Effector memory CD8-positive, alpha-beta T cell (primary cell): Measurements from ENCODE around the gene FRMD8.
"Not testable (repeated sequence)": the region's sequence is repeated elsewhere in the genome, so short reads cannot be mapped to it uniquely, and the experiment has no call there.

Experiments used
- ATAC-seq: fragments of 150-1000 bp; cut with Tn5 transposase; replicated peaks from 2 replicates; pipeline ENCODE4 v1.10.0; 2021; ENCODE audit warnings: mild to moderate bottlenecking, moderate library complexity
- DNase-seq, 3 experiments: peaks; one replicate each; pipeline ENCODE4 v3.0.0; 2021
- H3K27ac Mint-ChIP-seq, 2 donors: one replicate each; pipeline ENCODE4 v1.8.0; 2022; ENCODE audit warnings: mild to moderate bottlenecking in 2 of 2, mixed read lengths in 2 of 2, moderate library complexity in 2 of 2
- H3K27me3 Mint-ChIP-seq, 2 donors: one replicate each; pipeline ENCODE4 v1.8.0; 2022; ENCODE audit warnings: mixed read lengths in 2 of 2
- H3K36me3 Mint-ChIP-seq: one replicate; pipeline ENCODE4 v1.8.0; 2022; ENCODE audit warnings: mild to moderate bottlenecking, moderate library complexity, mixed read lengths; ENCODE audit not compliant: insufficient read depth
- H3K4me1 Mint-ChIP-seq, 2 donors: one replicate each; pipeline ENCODE4 v1.8.0; 2022; ENCODE audit warnings: low read depth in 2 of 2, mixed read lengths in 2 of 2
- H3K4me3 Mint-ChIP-seq, 2 donors: one replicate each; pipeline ENCODE4 v1.8.0; 2022; ENCODE audit warnings: mild to moderate bottlenecking in 2 of 2, mixed read lengths in 2 of 2, moderate library complexity in 2 of 2
- H3K9me3 Mint-ChIP-seq, 2 donors: one replicate each; pipeline ENCODE4 v1.8.0; 2022; ENCODE audit warnings: mixed read lengths in 2 of 2

FRMD8 gene

GRCh38 chr11:65401803-65402248 is 15.4 kb downstream of the FRMD8 start:
- ATAC-seq (no peak), DNase-seq (no peak)
- H3K27ac Mint-ChIP-seq, result peak overlapping the region; percentile 36 to 90
- no peak overlapping the region for H3K4me3 Mint-ChIP-seq
- H3K4me1 Mint-ChIP-seq, result peaks cover 6 to 14% of the 10 kb centered on the region in 2 donors
- H3K36me3 Mint-ChIP-seq, result peaks cover 50% of the 10 kb centered on the region
- H3K27me3 Mint-ChIP-seq, result no peaks in the 10 kb centered on the region
- H3K9me3 Mint-ChIP-seq, result no peaks in the 10 kb centered on the region

GRCh38 chr11:65402790-65403189 is 16.4 kb downstream of the FRMD8 start:
- ATAC-seq, result no peak
- Mint-ChIP-seq H3K36me3 (peaks cover 49% of the 10 kb centered on the region), H3K4me1 (peaks cover 6 to 11% of the 10 kb centered on the region in 2 donors), H3K9me3 (no peaks in the 10 kb centered on the region), H3K4me3 (no peak overlapping the region), H3K27ac (peak overlapping the region; percentile 36 to 51), H3K27me3 (no peaks in the 10 kb centered on the region)
- DNase-seq, result no peak

GRCh38 chr11:65403607-65404121 is 17.2 kb downstream of the FRMD8 start:
- peaks cover 49% of the 10 kb centered on the region for H3K36me3 Mint-ChIP-seq
- no peaks in the 10 kb centered on the region for H3K27me3 Mint-ChIP-seq
- H3K9me3 Mint-ChIP-seq, result no peaks in the 10 kb centered on the region
- peaks cover 6% of the 10 kb centered on the region in 2 donors for H3K4me1 Mint-ChIP-seq
- H3K4me3 Mint-ChIP-seq, result no peak overlapping the region
- no peak overlapping the region for H3K27ac Mint-ChIP-seq
- ATAC-seq, result peak; percentile 19
- DNase-seq, result no peak

GRCh38 chr11:65404210-65404609 is 17.8 kb downstream of the FRMD8 start:
- peaks cover 55% of the 10 kb centered on the region for H3K36me3 Mint-ChIP-seq
- DNase-seq (no peak), ATAC-seq (no peak)
- peaks cover 6 to 8% of the 10 kb centered on the region in 2 donors for H3K4me1 Mint-ChIP-seq
- H3K9me3 Mint-ChIP-seq, result no peaks in the 10 kb centered on the region
- peak overlapping the region in 1 of 2 donors; percentile 60 for H3K27ac Mint-ChIP-seq
- no peaks in the 10 kb centered on the region for H3K27me3 Mint-ChIP-seq
- H3K4me3 Mint-ChIP-seq, result no peak overlapping the region

- H3K27ac Mint-ChIP-seq, result peak overlapping the region in 1 of 2 donors; percentile 60
- peaks cover 4 to 6% of the 10 kb centered on the region in 2 donors for H3K4me1 Mint-ChIP-seq
- DNase-seq, result no peak
- no peaks in the 10 kb centered on the region for H3K27me3 Mint-ChIP-seq
- no peaks in the 10 kb centered on the region for H3K9me3 Mint-ChIP-seq
- no peak overlapping the region for H3K4me3 Mint-ChIP-seq
- no peak for ATAC-seq
- peaks cover 60% of the 10 kb centered on the region for H3K36me3 Mint-ChIP-seq
Observed at GRCh38 chr11:65404638-65405339, 18.4 kb downstream of the FRMD8 start.

GRCh38 chr11:65410936-65411680 is 24.7 kb downstream of the FRMD8 start:
- ATAC-seq (no peak), DNase-seq (no peak)
- H3K4me1 Mint-ChIP-seq, result peaks cover 6 to 8% of the 10 kb centered on the region in 2 donors
- H3K36me3 Mint-ChIP-seq, result peaks cover 57% of the 10 kb centered on the region
- H3K27me3 Mint-ChIP-seq, result no peaks in the 10 kb centered on the region
- no peak overlapping the region for H3K4me3 Mint-ChIP-seq
- no peaks in the 10 kb centered on the region for H3K9me3 Mint-ChIP-seq
- no peak overlapping the region for H3K27ac Mint-ChIP-seq

- Mint-ChIP-seq H3K36me3 (peaks cover 55% of the 10 kb centered on the region), H3K4me1 (peaks cover 9 to 14% of the 10 kb centered on the region in 2 donors), H3K27ac (no peak overlapping the region), H3K27me3 (no peaks in the 10 kb centered on the region), H3K9me3 (no peaks in the 10 kb centered on the region), H3K4me3 (no peak overlapping the region)
- ATAC-seq (no peak), DNase-seq (no peak)
Observed at GRCh38 chr11:65411681-65412070, 25.2 kb downstream of the FRMD8 start.

GRCh38 chr11:65412271-65413076 is 26.0 kb downstream of the FRMD8 start:
- Mint-ChIP-seq H3K27me3 (no peaks in the 10 kb centered on the region), H3K36me3 (peaks cover 56% of the 10 kb centered on the region), H3K4me1 (peaks cover 17 to 22% of the 10 kb centered on the region in 2 donors)

GRCh38 chr11:65413077-65413664 is 26.7 kb downstream of the FRMD8 start:
- H3K27ac Mint-ChIP-seq, result not testable (repeated sequence)
- peaks cover 24 to 29% of the 10 kb centered on the region in 2 donors for H3K4me1 Mint-ChIP-seq

More at GRCh38 chr11:65412271-65413076, 26.0 kb downstream of the FRMD8 start:
- DNase-seq (no peak), ATAC-seq (no peak)
- no peak overlapping the region for H3K27ac Mint-ChIP-seq
- H3K9me3 Mint-ChIP-seq, result no peaks in the 10 kb centered on the region
- no peak overlapping the region for H3K4me3 Mint-ChIP-seq

GRCh38 chr11:65414776-65415498 is 28.5 kb downstream of the FRMD8 start:
- H3K27ac Mint-ChIP-seq, result no peak overlapping the region
- no peaks in the 10 kb centered on the region for H3K9me3 Mint-ChIP-seq
- no peak overlapping the region for H3K4me3 Mint-ChIP-seq
- H3K27me3 Mint-ChIP-seq, result no peaks in the 10 kb centered on the region
- ATAC-seq (no peak), DNase-seq (no peak)
- peaks cover 39 to 40% of the 10 kb centered on the region in 2 donors for H3K4me1 Mint-ChIP-seq
- H3K36me3 Mint-ChIP-seq, result peaks cover 54% of the 10 kb centered on the region

More at GRCh38 chr11:65413077-65413664, 26.7 kb downstream of the FRMD8 start:
- H3K9me3 Mint-ChIP-seq, H3K27me3 Mint-ChIP-seq, H3K4me3 Mint-ChIP-seq, ATAC-seq, DNase-seq: not testable (repeated sequence)
- peaks cover 53% of the 10 kb centered on the region for H3K36me3 Mint-ChIP-seq

GRCh38 chr11:65415499-65416340 is 29.3 kb downstream of the FRMD8 start:
- Mint-ChIP-seq H3K36me3 (peaks cover 54% of the 10 kb centered on the region), H3K4me3 (peak overlapping the region; percentile 100), H3K9me3 (no peaks in the 10 kb centered on the region), H3K27ac (peak overlapping the region; percentile 99), H3K27me3 (no peaks in the 10 kb centered on the region), H3K4me1 (peaks cover 45 to 48% of the 10 kb centered on the region in 2 donors)
- ATAC-seq (no peak), DNase-seq (no peak)
